GM10248 (cell line): ENCODE measurements around the gene ULK2.
"Not testable (repeated sequence)": the region's sequence is repeated elsewhere in the genome, so short reads cannot be mapped to it uniquely, and the experiment has no call there.

Source experiments
- CTCF ChIA-PET: fragments of 300-600 bp; sonication (Branson Sonifier 250); formaldehyde crosslinking; extraction: SDS; loops from one replicate; lab custom pipeline; 2021; ENCODE audit warnings: antibody characterized with exemption; lab: Yijun Ruan, JAX
- POLR2A ChIA-PET: fragments of 350-650 bp; sonication (Branson Sonifier 250); formaldehyde crosslinking; extraction: SDS; loops from one replicate; lab custom pipeline; 2020; ENCODE audit warnings: antibody characterized with exemption; lab: Yijun Ruan, JAX
- DNase-seq: peaks from one replicate; pipeline ENCODE4 v3.0.0; 2012; ENCODE audit errors: extremely low spot score
- CTCF ChIP-seq: IDR thresholded peaks from 2 replicates; pipeline ENCODE4 v1.5.1; 2012; ENCODE audit warnings: mild to moderate bottlenecking, low read depth; ENCODE audit errors: extremely low read depth, missing control alignments, control extremely low read depth

The ULK2 gene

GRCh38 chr17:19904412-19904811, 36.7 kb upstream of the ULK2 start:
- TF ChIP-seq CTCF: no peak
- ChIA-PET POLR2A (no interaction called here), CTCF (interaction anchor here (1.3 kb wide), 1 partner anchor 8 kb away, joined by 3 read pairs; no protein-coding TSS in a partner anchor)
- no peak for DNase-seq

- DNase-seq: no peak
- no peak for TF ChIP-seq CTCF
- CTCF ChIA-PET: no interaction called here
- POLR2A ChIA-PET: no interaction called here
Measured at GRCh38 chr17:19900809-19901208, 33.1 kb upstream of the ULK2 start.

GRCh38 chr17:19897903-19898302, 30.2 kb upstream of the ULK2 start:
- TF ChIP-seq CTCF: no peak
- no peak for DNase-seq
- CTCF ChIA-PET: no interaction called here
- POLR2A ChIA-PET: no interaction called here

- DNase-seq: no peak
- ChIA-PET POLR2A (no interaction called here), CTCF (no interaction called here)
- no peak for TF ChIP-seq CTCF
Measured at GRCh38 chr17:19897090-19897837, 29.5 kb upstream of the ULK2 start.

GRCh38 chr17:19896679-19897078, 28.9 kb upstream of the ULK2 start:
- ChIA-PET CTCF (no interaction called here), POLR2A (no interaction called here)
- DNase-seq: no peak
- no peak for TF ChIP-seq CTCF

- DNase-seq, POLR2A ChIA-PET: not testable (repeated sequence)
- CTCF ChIA-PET: interaction anchor here (1.7 kb wide), 1 partner anchor 10 kb away, joined by 5 read pairs; no protein-coding TSS in a partner anchor
Measured at GRCh38 chr17:19890554-19890953, 22.8 kb upstream of the ULK2 start.

- CTCF ChIA-PET: interaction anchor here (1.7 kb wide), 1 partner anchor 10 kb away, joined by 5 read pairs; no protein-coding TSS in a partner anchor
- POLR2A ChIA-PET, DNase-seq: not testable (repeated sequence)
Measured at GRCh38 chr17:19890001-19890400, 22.3 kb upstream of the ULK2 start.
